ENCODE results near the gene INF2. TPM values are rescaled to one million over a fixed set of nuclear protein-coding genes. Genes with fewer than 3 reads are reported as not detected.

INF2 gene
- total RNA-seq, 1 donor: 49.2 TPM

GRCh38 chr14:104705340-104706047, 16.1 kb downstream of the INF2 start:
- Histone ChIP-seq H3K4me2 (ENCODE audit: insufficient read depth, low read length) (no peak overlapping the region), H3K36me3 (ENCODE audit: insufficient read depth, low read length) (peaks cover 41% of the 10 kb centered on the region), H3K4me3 (ENCODE audit: insufficient read depth, low read length) (no peak overlapping the region), H3K4me1 (ENCODE audit: insufficient read depth, low read length) (peaks cover 3% of the 10 kb centered on the region), H2AFZ (ENCODE audit: low read length) (no peak overlapping the region), H4K20me1 (ENCODE audit: insufficient read depth, low read length) (peaks cover 51% of the 10 kb centered on the region), H3K27me3 (ENCODE audit: insufficient read depth, low read length) (no peaks in the 10 kb centered on the region), H3K27ac (ENCODE audit: low read depth, low read length) (no peak overlapping the region), H3K79me2 (ENCODE audit: insufficient read depth, low read length) (peaks cover 18% of the 10 kb centered on the region), H3K9me3 (ENCODE audit: low read depth, low read length) (no peaks in the 10 kb centered on the region)
- no peak for DNase-seq (ENCODE audit: insufficient read length, low spot score, missing footprints)
- no peak for TF ChIP-seq CTCF (IDR thresholded peaks at IDR 0.05; ENCODE audit: extremely low read depth, low read depth, low read length)

- Histone ChIP-seq H3K79me2 (ENCODE audit: insufficient read depth, low read length) (peaks cover 3% of the 10 kb centered on the region), H3K9me3 (ENCODE audit: low read depth, low read length) (no peaks in the 10 kb centered on the region), H3K4me2 (ENCODE audit: insufficient read depth, low read length) (no peak overlapping the region), H3K4me1 (ENCODE audit: insufficient read depth, low read length) (peaks cover 3% of the 10 kb centered on the region), H4K20me1 (ENCODE audit: insufficient read depth, low read length) (peaks cover 41% of the 10 kb centered on the region), H3K27me3 (ENCODE audit: insufficient read depth, low read length) (no peaks in the 10 kb centered on the region), H3K4me3 (ENCODE audit: insufficient read depth, low read length) (no peak overlapping the region), H3K36me3 (ENCODE audit: insufficient read depth, low read length) (peaks cover 53% of the 10 kb centered on the region), H3K27ac (ENCODE audit: low read depth, low read length) (no peak overlapping the region), H2AFZ (ENCODE audit: low read length) (no peak overlapping the region)
- DNase-seq (ENCODE audit: insufficient read length, low spot score, missing footprints): no peak
- TF ChIP-seq CTCF (IDR thresholded peaks at IDR 0.05; ENCODE audit: extremely low read depth, low read depth, low read length): no peak
These were observed 17.6 kb downstream of the INF2 start for GRCh38 chr14:104706733-104707607.

GRCh38 chr14:104707608-104708595, 18.5 kb downstream of the INF2 start:
- TF ChIP-seq CTCF (IDR thresholded peaks at IDR 0.05; ENCODE audit: extremely low read depth, low read depth, low read length): no peak
- peaks cover 3% of the 10 kb centered on the region for H3K4me1 ChIP-seq (ENCODE audit: insufficient read depth, low read length)
- peaks cover 62% of the 10 kb centered on the region for H3K36me3 ChIP-seq (ENCODE audit: insufficient read depth, low read length)
- no peak for DNase-seq (ENCODE audit: insufficient read length, low spot score, missing footprints)
- H2AFZ ChIP-seq (ENCODE audit: low read length): no peak overlapping the region
- peaks cover 35% of the 10 kb centered on the region for H4K20me1 ChIP-seq (ENCODE audit: insufficient read depth, low read length)
- no peak overlapping the region for H3K27ac ChIP-seq (ENCODE audit: low read depth, low read length)
- H3K4me2 ChIP-seq (ENCODE audit: insufficient read depth, low read length): no peak overlapping the region
- no peaks in the 10 kb centered on the region for H3K27me3 ChIP-seq (ENCODE audit: insufficient read depth, low read length)
- no peaks in the 10 kb centered on the region for H3K9me3 ChIP-seq (ENCODE audit: low read depth, low read length)
- H3K4me3 ChIP-seq (ENCODE audit: insufficient read depth, low read length): no peak overlapping the region
- no peaks in the 10 kb centered on the region for H3K79me2 ChIP-seq (ENCODE audit: insufficient read depth, low read length)

Data from osteoblast (primary cell).